Raji (cell line): ENCODE data around the gene SMIM26.

Experiments used
- POLR2A ChIP-seq: IDR thresholded peaks from 2 replicates; pipeline ENCODE4 v1.6.1; 2011; ENCODE audit warnings: low read depth, low read length, control low read depth; ENCODE audit not compliant: insufficient read depth

The SMIM26 gene

GRCh38 chr20:18571578-18571977, 4.3 kb downstream of the SMIM26 start:
- TF ChIP-seq POLR2A, result no peak

GRCh38 chr20:18577942-18578341, 10.7 kb downstream of the SMIM26 start:
- TF ChIP-seq POLR2A, result no peak

- no peak for TF ChIP-seq POLR2A
These were observed 11.3 kb downstream of the SMIM26 start for GRCh38 chr20:18578581-18578980.

GRCh38 chr20:18580012-18580411, 12.8 kb downstream of the SMIM26 start:
- no peak for TF ChIP-seq POLR2A

- TF ChIP-seq POLR2A, result no peak
These were observed 17.9 kb downstream of the SMIM26 start for GRCh38 chr20:18585134-18585533.

GRCh38 chr20:18587665-18588573, 20.7 kb downstream of the SMIM26 start, which contains the start of gene DTD1:
TSS of gene DTD1 (plus strand) at chr20:18588054. CDS start at chr20:18588073, 19 bp downstream.
- TF ChIP-seq POLR2A, result peak; percentile 55

- TF ChIP-seq POLR2A, result no peak
These were observed 21.3 kb downstream of the SMIM26 start for GRCh38 chr20:18588574-18588933.

- TF ChIP-seq POLR2A, result no peak
These were observed 22.9 kb downstream of the SMIM26 start for GRCh38 chr20:18589941-18590674.

- TF ChIP-seq POLR2A, result no peak
These were observed 29.0 kb downstream of the SMIM26 start for GRCh38 chr20:18596270-18596669.

GRCh38 chr20:18609741-18610140, 42.5 kb downstream of the SMIM26 start:
- no peak for TF ChIP-seq POLR2A

- TF ChIP-seq POLR2A, result no peak
These were observed 44.3 kb downstream of the SMIM26 start for GRCh38 chr20:18611492-18611891.

- no peak for TF ChIP-seq POLR2A
These were observed 46.3 kb downstream of the SMIM26 start for GRCh38 chr20:18613553-18613952.

GRCh38 chr20:18614244-18614643, 47.0 kb downstream of the SMIM26 start:
- TF ChIP-seq POLR2A, result no peak

- TF ChIP-seq POLR2A, result no peak
These were observed 47.9 kb downstream of the SMIM26 start for GRCh38 chr20:18615020-18615650.
